HepG2 (cell line): ENCODE measurements around the gene CTNNBIP1.

Experiments
- FOSL1 ChIP-seq: sonication (generic); formaldehyde crosslinking; IDR thresholded peaks from 2 replicates; pipeline ENCODE4 v1.9.0; 2021; ENCODE audit warnings: missing genetic modification reagents, borderline replicate concordance
- KAT8 ChIP-seq: IDR thresholded peaks from 2 replicates; pipeline ENCODE4 v1.6.1; 2016; ENCODE audit warnings: missing genetic modification reagents, missing compliant biosample characterization
- NFIC ChIP-seq: IDR thresholded peaks from 2 replicates; pipeline ENCODE4 v1.6.1; 2012; ENCODE audit warnings: mild to moderate bottlenecking, low read length, inconsistent platforms
- PBX3 ChIP-seq: sonication (generic); formaldehyde crosslinking; IDR thresholded peaks from 2 replicates; pipeline ENCODE4 v1.8.1; 2023; ENCODE audit warnings: missing genetic modification reagents, inconsistent platforms, borderline replicate concordance
- PHF5A ChIP-seq: IDR thresholded peaks from one replicate; pipeline ENCODE4 v1.6.1; 2018; ENCODE audit warnings: low read depth, missing genetic modification reagents; ENCODE audit not compliant: unreplicated experiment
- SKIL ChIP-seq: sonication (generic); formaldehyde crosslinking; IDR thresholded peaks from 2 replicates; pipeline ENCODE4 v1.8.0; 2022; ENCODE audit warnings: missing genetic modification reagents, mild to moderate bottlenecking, moderate library complexity, borderline replicate concordance
- ZBTB40 ChIP-seq, 2 experiments: fragments of 450-650 bp in 1 of 2; sonication (generic) in 1 of 2; formaldehyde crosslinking in 1 of 2; IDR thresholded peaks; 2 replicates each; pipeline versions ENCODE4 v1.6.1 to v1.8.0; 2016 to 2022; ENCODE audit warnings: antibody characterized with exemption in 1 of 2, mild to moderate bottlenecking in 1 of 2, missing genetic modification reagents in 1 of 2
- ZFP62 ChIP-seq: sonication (generic); formaldehyde crosslinking; IDR thresholded peaks from 2 replicates; pipeline ENCODE4 v1.4.0; 2020; ENCODE audit warnings: missing genetic modification reagents
- ZNF207 ChIP-seq: fragments of 450-650 bp; IDR thresholded peaks from 2 replicates; pipeline ENCODE4 v1.6.1; 2016; ENCODE audit warnings: antibody characterized with exemption, borderline replicate concordance
- ZNF589 ChIP-seq: sonication (generic); formaldehyde crosslinking; conservative IDR thresholded peaks from 2 replicates; pipeline ENCODE4 v1.8.0; 2022; ENCODE audit warnings: mild to moderate bottlenecking, moderate library complexity, missing genetic modification reagents

- TF ChIP-seq KAT8 (CRISPR knock-in tag) (no peak), ZFP62 (CRISPR knock-in tag) (no peak), ZNF207 (no peak), NFIC (no peak), ZBTB40 (IDR thresholded peaks at IDR 0.05) (no peak), ZBTB40 (CRISPR knock-in tag; IDR thresholded peaks at IDR 0.05) (no peak), FOSL1 (CRISPR knock-in tag) (no peak), ZNF589 (CRISPR knock-in tag) (no peak), PHF5A (CRISPR knock-in tag) (no peak), SKIL (no peak), PBX3 (CRISPR knock-in tag) (no peak)
Observed at GRCh38 chr1:9821710-9822109, 88.4 kb downstream of the CTNNBIP1 start.
